ENCODE data around the gene PPP4R4. TPM values are rescaled to one million over a fixed set of nuclear protein-coding genes. Genes with fewer than 3 reads are reported as not detected.
"Not testable (repeated sequence)": the region's sequence is repeated elsewhere in the genome, so short reads cannot be mapped to it uniquely, and the experiment has no call there.

The PPP4R4 gene
- total RNA-seq, 1 experiment from 2014 or later, result 3.9 TPM

DNA sequence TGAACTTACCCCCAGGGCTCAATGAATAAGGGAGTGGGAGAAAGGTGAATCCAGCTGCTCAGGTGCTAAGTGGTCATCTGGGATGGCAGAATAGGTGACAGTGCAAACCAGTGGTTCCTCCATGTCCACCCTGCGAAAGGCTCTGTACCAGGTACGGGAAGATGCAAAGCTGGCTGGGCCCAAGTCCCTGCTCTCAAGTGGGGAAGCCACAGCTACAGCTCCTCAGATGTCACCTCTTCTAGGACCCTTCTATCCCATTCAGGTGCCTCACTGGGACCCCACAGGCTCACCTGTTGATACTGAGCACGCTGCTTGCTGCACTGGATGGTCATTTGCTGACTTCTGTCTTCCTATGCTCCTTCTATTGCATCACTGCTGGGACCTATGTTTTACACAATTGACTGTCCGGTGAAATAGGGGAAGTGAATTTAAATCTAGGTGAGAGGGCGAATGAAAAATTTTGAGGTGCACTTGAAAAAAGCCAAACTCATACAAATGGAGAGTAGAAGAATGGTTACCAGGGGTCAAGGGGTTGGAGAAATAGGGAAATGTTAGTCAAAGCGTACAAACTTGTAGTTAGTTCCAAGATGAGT, 20.3 kb upstream of the PPP4R4 start:
- H3K4me1 ChIP-seq (ENCODE audit: insufficient read depth, low read length), result no peaks in the 10 kb centered on the region
- no peak overlapping the region for H4K8ac ChIP-seq (replicated peaks; ENCODE audit: insufficient read length, low read depth, low read length)
- no peaks in the 10 kb centered on the region for H3K9me3 ChIP-seq (ENCODE audit: control insufficient read depth, low read depth, low read length)
- H2BK120ac ChIP-seq (ENCODE audit: low read depth, low read length, poor library complexity, severe bottlenecking), result no peak overlapping the region
- H3K23me2 ChIP-seq (ENCODE audit: insufficient read length, low read depth, low read length, poor library complexity, severe bottlenecking), result no peaks in the 10 kb centered on the region
- Mint-ChIP-seq H3K9me3 (peaks cover 13 to 23% of the 10 kb centered on the region in 2 experiments; a peak in 4 of 5 replicates), H3K27ac (no peak overlapping the region), H3K4me3 (no peak overlapping the region), H3K36me3 (ENCODE audit: insufficient read depth in 1 of 3, low read depth in 3 of 3) (peaks cover 6 to 8% (median 7%) of the 10 kb centered on the region in 3 experiments; a peak in 6 of 7 replicates), H3K27me3 (ENCODE audit: low read depth) (peaks cover 2% of the 10 kb centered on the region), H3K4me1 (peaks cover 0 to 3% of the 10 kb centered on the region in 2 experiments; a peak in 1 of 4 replicates)
- H3K79me1 ChIP-seq (ENCODE audit: insufficient read depth, low read depth, low read length, poor library complexity, severe bottlenecking), result no peaks in the 10 kb centered on the region
- no peak overlapping the region for H2BK20ac ChIP-seq (ENCODE audit: low read depth, low read length, poor library complexity, severe bottlenecking)
- no peaks in the 10 kb centered on the region for H3K79me2 ChIP-seq (ENCODE audit: insufficient read depth, low read length)
- H3K4me2 ChIP-seq (ENCODE audit: insufficient read depth, insufficient read length, low read length), result no peak overlapping the region
- no peak overlapping the region for H4K91ac ChIP-seq (ENCODE audit: insufficient read length, low read depth, low read length)
- H3K27ac ChIP-seq (ENCODE audit: insufficient read length, low read depth, low read length), result no peak overlapping the region
- no peak overlapping the region for H4K5ac ChIP-seq (ENCODE audit: insufficient read length, low read depth, low read length)
- DNase-seq, result no peak
- no CpG with 5 or more reads among the region's 6 CpGs for WGBS (ENCODE audit: extremely low coverage, insufficient read length, low lambda C conversion rate)
- H3K56ac ChIP-seq (ENCODE audit: insufficient read length, low read depth, low read length), result no peak overlapping the region
- H2AK5ac ChIP-seq (ENCODE audit: insufficient read length, low read length), result no peak overlapping the region
- H3K23ac ChIP-seq (ENCODE audit: insufficient read length, low read depth, low read length), result no peak overlapping the region
- no peak overlapping the region for H3K18ac ChIP-seq (ENCODE audit: insufficient read length, low read depth, low read length)
- no peak overlapping the region for H3T11ph ChIP-seq (ENCODE audit: low read length)
- no peak overlapping the region for H2AFZ ChIP-seq (ENCODE audit: low read length)
- TF ChIP-seq, protein P1, sequence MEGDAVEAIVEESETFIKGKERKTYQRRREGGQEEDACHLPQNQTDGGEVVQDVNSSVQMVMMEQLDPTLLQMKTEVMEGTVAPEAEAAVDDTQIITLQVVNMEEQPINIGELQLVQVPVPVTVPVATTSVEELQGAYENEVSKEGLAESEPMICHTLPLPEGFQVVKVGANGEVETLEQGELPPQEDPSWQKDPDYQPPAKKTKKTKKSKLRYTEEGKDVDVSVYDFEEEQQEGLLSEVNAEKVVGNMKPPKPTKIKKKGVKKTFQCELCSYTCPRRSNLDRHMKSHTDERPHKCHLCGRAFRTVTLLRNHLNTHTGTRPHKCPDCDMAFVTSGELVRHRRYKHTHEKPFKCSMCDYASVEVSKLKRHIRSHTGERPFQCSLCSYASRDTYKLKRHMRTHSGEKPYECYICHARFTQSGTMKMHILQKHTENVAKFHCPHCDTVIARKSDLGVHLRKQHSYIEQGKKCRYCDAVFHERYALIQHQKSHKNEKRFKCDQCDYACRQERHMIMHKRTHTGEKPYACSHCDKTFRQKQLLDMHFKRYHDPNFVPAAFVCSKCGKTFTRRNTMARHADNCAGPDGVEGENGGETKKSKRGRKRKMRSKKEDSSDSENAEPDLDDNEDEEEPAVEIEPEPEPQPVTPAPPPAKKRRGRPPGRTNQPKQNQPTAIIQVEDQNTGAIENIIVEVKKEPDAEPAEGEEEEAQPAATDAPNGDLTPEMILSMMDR (conservative IDR thresholded peaks at IDR 0.05), result no peak
- no peak overlapping the region for H2BK15ac ChIP-seq (ENCODE audit: low read depth, low read length)
- H3K9ac ChIP-seq (ENCODE audit: extremely low read depth, insufficient read length, low read length), result no peak overlapping the region
- no peak overlapping the region for H3K4ac ChIP-seq (ENCODE audit: low read depth, low read length)
- no peak overlapping the region for H2BK5ac ChIP-seq (ENCODE audit: insufficient read length, low read length)
- H4K20me1 ChIP-seq (ENCODE audit: control insufficient read depth, insufficient read depth, insufficient read length), result no peaks in the 10 kb centered on the region
- H3K14ac ChIP-seq (ENCODE audit: insufficient read depth, low read length), result no peak overlapping the region
- no peak overlapping the region for H2BK12ac ChIP-seq (ENCODE audit: insufficient read length, low read depth, low read length)
- H3K27me3 ChIP-seq (ENCODE audit: insufficient read depth, low read length), result no peaks in the 10 kb centered on the region

DNA sequence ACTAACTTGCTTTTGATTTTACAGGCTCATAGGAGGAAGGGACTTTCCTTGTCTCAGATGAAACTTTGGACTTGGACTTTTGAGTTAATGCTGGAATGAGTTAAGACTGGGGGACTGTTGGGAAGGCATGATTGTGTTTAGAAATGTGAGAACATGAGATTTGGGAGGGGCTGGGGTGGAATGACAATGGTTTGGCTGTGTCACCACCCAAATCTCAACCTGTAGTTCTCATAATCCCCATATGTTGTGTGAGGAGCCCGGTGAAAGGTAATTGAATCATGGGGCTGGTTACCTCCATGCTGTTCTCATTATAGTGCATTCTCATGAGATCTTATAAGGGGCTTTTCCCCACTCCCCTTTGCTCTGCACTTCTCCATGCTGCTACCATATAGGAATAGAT, 18.0 kb upstream of the PPP4R4 start:
- not testable (repeated sequence) for H2BK15ac ChIP-seq (ENCODE audit: low read depth, low read length); H2BK120ac ChIP-seq (ENCODE audit: low read depth, low read length, poor library complexity, severe bottlenecking); H3K4me3 Mint-ChIP-seq; H4K8ac ChIP-seq (replicated peaks; ENCODE audit: insufficient read length, low read depth, low read length); H3T11ph ChIP-seq (ENCODE audit: low read length); H3K18ac ChIP-seq (ENCODE audit: insufficient read length, low read depth, low read length); H3K9ac ChIP-seq (ENCODE audit: extremely low read depth, insufficient read length, low read length); H3K23me2 ChIP-seq (ENCODE audit: insufficient read length, low read depth, low read length, poor library complexity, severe bottlenecking); H3K56ac ChIP-seq (ENCODE audit: insufficient read length, low read depth, low read length); H2AFZ ChIP-seq (ENCODE audit: low read length); H3K9me3 ChIP-seq (ENCODE audit: control insufficient read depth, low read depth, low read length); H3K27ac Mint-ChIP-seq; H4K20me1 ChIP-seq (ENCODE audit: control insufficient read depth, insufficient read depth, insufficient read length); H3K27me3 ChIP-seq (ENCODE audit: insufficient read depth, low read length); H4K5ac ChIP-seq (ENCODE audit: insufficient read length, low read depth, low read length); H3K79me2 ChIP-seq (ENCODE audit: insufficient read depth, low read length); H2BK12ac ChIP-seq (ENCODE audit: insufficient read length, low read depth, low read length); DNase-seq; H3K27ac ChIP-seq (ENCODE audit: insufficient read length, low read depth, low read length); H3K23ac ChIP-seq (ENCODE audit: insufficient read length, low read depth, low read length); H3K4me1 Mint-ChIP-seq; H3K4me2 ChIP-seq (ENCODE audit: insufficient read depth, insufficient read length, low read length); H3K4me1 ChIP-seq (ENCODE audit: insufficient read depth, low read length); H2BK5ac ChIP-seq (ENCODE audit: insufficient read length, low read length); H3K4ac ChIP-seq (ENCODE audit: low read depth, low read length); H3K27me3 Mint-ChIP-seq (ENCODE audit: low read depth); H3K14ac ChIP-seq (ENCODE audit: insufficient read depth, low read length); H4K91ac ChIP-seq (ENCODE audit: insufficient read length, low read depth, low read length); H2AK5ac ChIP-seq (ENCODE audit: insufficient read length, low read length); H2BK20ac ChIP-seq (ENCODE audit: low read depth, low read length, poor library complexity, severe bottlenecking); H3K79me1 ChIP-seq (ENCODE audit: insufficient read depth, low read depth, low read length, poor library complexity, severe bottlenecking); H3K36me3 Mint-ChIP-seq (ENCODE audit: insufficient read depth in 1 of 3, low read depth in 3 of 3)
- H3K9me3 Mint-ChIP-seq, result peaks cover 13 to 23% of the 10 kb centered on the region in 2 experiments; a peak in 4 of 5 replicates
- no CpG with 5 or more reads among the region's 1 CpG for WGBS (ENCODE audit: extremely low coverage, insufficient read length, low lambda C conversion rate)
